GM12801 (cell line): ENCODE results near the gene ARHGEF16.

ENCODE experiments used
- CTCF ChIP-seq: IDR thresholded peaks from one replicate; pipeline ENCODE4 v1.5.1; 2011; ENCODE audit warnings: control low read depth; ENCODE audit not compliant: insufficient read length; ENCODE audit errors: extremely low read depth

ARHGEF16 gene

GRCh38 chr1:3440711-3441409, 13.6 kb upstream of the ARHGEF16 start:
- no peak for TF ChIP-seq CTCF

- TF ChIP-seq CTCF: no peak
Measured at GRCh38 chr1:3441410-3441847, 13.0 kb upstream of the ARHGEF16 start.

- TF ChIP-seq CTCF: no peak
Measured at GRCh38 chr1:3441880-3442279, 12.6 kb upstream of the ARHGEF16 start.

GRCh38 chr1:3442331-3442730, 12.1 kb upstream of the ARHGEF16 start:
- TF ChIP-seq CTCF: no peak

- no peak for TF ChIP-seq CTCF
Measured at GRCh38 chr1:3442901-3443300, 11.6 kb upstream of the ARHGEF16 start.

- TF ChIP-seq CTCF: no peak
Measured at GRCh38 chr1:3443807-3444206, 10.7 kb upstream of the ARHGEF16 start.

GRCh38 chr1:3444298-3444697, 10.2 kb upstream of the ARHGEF16 start:
- TF ChIP-seq CTCF: no peak

GRCh38 chr1:3444736-3445135, 9.7 kb upstream of the ARHGEF16 start:
- TF ChIP-seq CTCF: no peak
